Stimulated activated naive CD8-positive, alpha-beta T cell treated with anti-CD3 and anti-CD28 coated beads, Interleukin-15, amount 100 ng/mL, for 72 hours (primary cell): ENCODE data around the gene TOR1AIP1.
"Not testable (repeated sequence)": the region's sequence is repeated elsewhere in the genome, so short reads cannot be mapped to it uniquely, and the experiment has no call there.

Source experiments
- ATAC-seq: fragments of 150-1000 bp; cut with Tn5 transposase; 2 replicates; pipeline ENCODE4 v1.10.0; 2021; ENCODE audit warnings: mild to moderate bottlenecking, moderate library complexity
- DNase-seq, 2 donors: peaks; one replicate each; pipeline ENCODE4 v3.0.0; 2021 to 2022
- H3K27ac Mint-ChIP-seq, 2 donors: one replicate each; pipeline ENCODE4 v1.8.0; 2022; ENCODE audit warnings: mild to moderate bottlenecking in 2 of 2, mixed read lengths in 2 of 2, moderate library complexity in 2 of 2
- H3K27me3 Mint-ChIP-seq: one replicate; pipeline ENCODE4 v1.8.0; 2022; ENCODE audit warnings: mixed read lengths
- H3K4me1 Mint-ChIP-seq: one replicate; pipeline ENCODE4 v1.8.0; 2022; ENCODE audit warnings: mild to moderate bottlenecking, mixed read lengths
- H3K4me3 Mint-ChIP-seq, 2 donors: one replicate each; pipeline ENCODE4 v1.8.0; 2022; ENCODE audit warnings: mild to moderate bottlenecking in 2 of 2, mixed read lengths in 2 of 2, moderate library complexity in 1 of 2
- H3K9me3 Mint-ChIP-seq, 2 donors: one replicate each; pipeline ENCODE4 v1.8.0; 2022; ENCODE audit warnings: mixed read lengths in 2 of 2

TOR1AIP1 gene

GRCh38 chr1:179951383-179952144, 69.5 kb downstream of the TOR1AIP1 start:
- no peaks in the 10 kb centered on the region for H3K27me3 Mint-ChIP-seq
- H3K4me3 Mint-ChIP-seq = no peak overlapping the region
- no peaks in the 10 kb centered on the region for H3K9me3 Mint-ChIP-seq
- H3K27ac Mint-ChIP-seq = no peak overlapping the region
- DNase-seq (no peak), ATAC-seq (no peak)
- H3K4me1 Mint-ChIP-seq = peaks cover 29% of the 10 kb centered on the region

DNA sequence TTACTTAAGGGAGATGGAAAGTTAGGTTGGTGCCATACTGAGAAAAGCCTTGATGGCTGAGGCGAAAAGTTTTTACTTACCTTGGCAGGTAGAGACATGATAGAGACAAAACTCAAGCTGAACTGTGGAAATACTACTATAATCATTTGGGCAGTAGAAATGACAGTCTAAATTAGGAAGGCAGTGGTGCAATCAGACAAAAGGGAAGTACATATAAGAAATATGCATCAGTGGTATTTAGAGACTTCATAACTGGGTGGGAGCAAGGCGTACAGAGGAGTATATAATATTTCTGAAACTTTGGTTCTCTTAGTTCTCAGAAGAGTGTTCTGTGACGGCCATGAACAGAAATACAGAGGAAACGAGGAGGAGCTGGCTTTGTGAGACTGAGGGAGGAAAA, 70.1 kb downstream of the TOR1AIP1 start:
- DNase-seq (no peak), ATAC-seq (no peak)
- Mint-ChIP-seq H3K9me3 (no peaks in the 10 kb centered on the region), H3K27me3 (no peaks in the 10 kb centered on the region), H3K27ac (peak overlapping the region in 1 of 2 donors; percentile 12), H3K4me1 (peaks cover 32% of the 10 kb centered on the region), H3K4me3 (no peak overlapping the region)

DNA sequence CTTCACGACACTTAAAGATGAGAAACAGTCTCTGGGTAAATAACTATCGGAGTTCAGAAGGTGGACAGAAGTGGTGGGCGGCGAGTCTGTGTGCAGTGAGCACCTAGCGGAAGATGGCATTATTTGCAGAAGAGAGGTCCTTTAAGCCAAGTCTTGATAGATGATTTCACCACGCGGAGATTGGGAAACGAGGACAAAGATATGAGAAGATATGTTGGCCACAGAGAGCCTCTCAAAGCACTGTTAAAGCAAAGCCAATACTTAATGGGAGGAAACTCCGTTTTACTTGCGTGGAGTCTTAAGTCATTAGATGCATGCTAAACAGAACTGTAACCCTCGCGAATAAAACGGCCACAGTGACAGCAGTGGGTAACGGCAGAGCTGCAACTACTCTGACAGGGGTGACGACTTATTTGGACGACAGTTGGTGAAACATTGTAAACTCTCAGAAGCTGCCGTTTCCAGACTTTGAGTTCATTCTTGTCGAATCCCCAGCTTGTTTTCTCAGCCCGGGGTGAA, 71.9 kb downstream of the TOR1AIP1 start:
- no peaks in the 10 kb centered on the region for H3K9me3 Mint-ChIP-seq
- H3K27ac Mint-ChIP-seq = peak overlapping the region; percentile 95 to 97
- H3K4me3 Mint-ChIP-seq = peak overlapping the region; percentile 85 to 92
- ATAC-seq (peak; percentile 47), DNase-seq (peak; percentile 48 to 68)
- no peaks in the 10 kb centered on the region for H3K27me3 Mint-ChIP-seq
- peaks cover 38% of the 10 kb centered on the region for H3K4me1 Mint-ChIP-seq

- H3K27me3 Mint-ChIP-seq = no peaks in the 10 kb centered on the region
- H3K4me1 Mint-ChIP-seq = peaks cover 42% of the 10 kb centered on the region
- ATAC-seq (peak; percentile 95), DNase-seq (peak; percentile 97 to 99)
- H3K9me3 Mint-ChIP-seq = no peaks in the 10 kb centered on the region
- H3K27ac Mint-ChIP-seq = peak within 1 kb of the TSS; percentile 95 to 97
- H3K4me3 Mint-ChIP-seq = peak within 1 kb of the TSS; percentile 85 to 92
Measured at GRCh38 chr1:179954493-179955286, 72.6 kb downstream of the TOR1AIP1 start, which contains the start of gene CEP350. Gene CEP350, plus strand, starts transcription at chr1:179954810. Its CDS starts 31,372 bp downstream, at chr1:179986182.

GRCh38 chr1:179955287-179955680, 73.2 kb downstream of the TOR1AIP1 start:
- no peaks in the 10 kb centered on the region for H3K9me3 Mint-ChIP-seq
- DNase-seq (no peak), ATAC-seq (no peak)
- H3K4me1 Mint-ChIP-seq = peaks cover 42% of the 10 kb centered on the region
- H3K27me3 Mint-ChIP-seq = no peaks in the 10 kb centered on the region
- H3K27ac Mint-ChIP-seq = peak overlapping the region; percentile 83 to 95
- H3K4me3 Mint-ChIP-seq = peak overlapping the region; percentile 85 to 92

GRCh38 chr1:179955731-179956130, 73.6 kb downstream of the TOR1AIP1 start:
- peaks cover 42% of the 10 kb centered on the region for H3K4me1 Mint-ChIP-seq
- H3K4me3 Mint-ChIP-seq = peak overlapping the region; percentile 85 to 92
- no peak for ATAC-seq
- H3K27me3 Mint-ChIP-seq = no peaks in the 10 kb centered on the region
- no peak for DNase-seq
- peak overlapping the region; percentile 83 to 95 for H3K27ac Mint-ChIP-seq
- no peaks in the 10 kb centered on the region for H3K9me3 Mint-ChIP-seq

DNA sequence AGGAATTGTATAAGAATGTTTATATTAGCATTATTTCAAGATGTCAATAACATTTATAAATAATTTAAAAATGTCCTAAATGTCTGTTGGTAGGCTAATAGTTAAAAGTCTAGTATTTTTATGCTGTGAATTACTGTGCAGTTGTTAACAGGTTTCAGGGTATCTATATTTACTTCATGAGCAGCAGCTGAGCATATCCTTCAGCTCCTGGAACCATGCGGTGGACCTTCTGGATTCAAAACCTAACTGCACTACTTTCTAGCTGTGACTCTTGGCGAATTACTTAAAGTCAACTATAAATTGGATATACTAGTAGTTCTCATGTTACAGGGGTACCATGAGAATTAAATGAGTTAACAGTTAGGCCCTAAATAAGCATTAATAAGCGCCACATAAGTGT, 76.3 kb downstream of the TOR1AIP1 start:
- H3K27ac Mint-ChIP-seq = no peak overlapping the region
- DNase-seq (no peak), ATAC-seq (no peak)
- H3K4me3 Mint-ChIP-seq = no peak overlapping the region
- no peaks in the 10 kb centered on the region for H3K27me3 Mint-ChIP-seq
- H3K9me3 Mint-ChIP-seq = no peaks in the 10 kb centered on the region
- peaks cover 38% of the 10 kb centered on the region for H3K4me1 Mint-ChIP-seq

- not testable (repeated sequence) for H3K4me3 Mint-ChIP-seq
- H3K4me1 Mint-ChIP-seq = peaks cover 42% of the 10 kb centered on the region
Measured at GRCh38 chr1:179962168-179962567, 80.1 kb downstream of the TOR1AIP1 start.

GRCh38 chr1:179966551-179966950, 84.5 kb downstream of the TOR1AIP1 start:
- Mint-ChIP-seq H3K4me3 (no peak overlapping the region), H3K9me3 (no peaks in the 10 kb centered on the region)
- no peak for ATAC-seq

More at GRCh38 chr1:179962168-179962567, 80.1 kb downstream of the TOR1AIP1 start:
- ATAC-seq, H3K27me3 Mint-ChIP-seq, DNase-seq, H3K27ac Mint-ChIP-seq, H3K9me3 Mint-ChIP-seq: not testable (repeated sequence)

GRCh38 chr1:179968284-179968993, 86.4 kb downstream of the TOR1AIP1 start:
- H3K4me3 Mint-ChIP-seq = no peak overlapping the region
- DNase-seq (no peak), ATAC-seq (no peak)
- no peaks in the 10 kb centered on the region for H3K27me3 Mint-ChIP-seq
- H3K4me1 Mint-ChIP-seq = peaks cover 47% of the 10 kb centered on the region
- no peak overlapping the region for H3K27ac Mint-ChIP-seq
- H3K9me3 Mint-ChIP-seq = peaks cover 0 to 5% of the 10 kb centered on the region in 2 donors

More at GRCh38 chr1:179966551-179966950, 84.5 kb downstream of the TOR1AIP1 start:
- Mint-ChIP-seq H3K27ac (no peak overlapping the region), H3K27me3 (no peaks in the 10 kb centered on the region), H3K4me1 (peaks cover 51% of the 10 kb centered on the region)
- DNase-seq = no peak

- no peaks in the 10 kb centered on the region for H3K27me3 Mint-ChIP-seq
- DNase-seq (no peak), ATAC-seq (no peak)
- H3K9me3 Mint-ChIP-seq = peaks cover 0 to 5% of the 10 kb centered on the region in 2 donors
- no peak overlapping the region for H3K27ac Mint-ChIP-seq
- H3K4me3 Mint-ChIP-seq = no peak overlapping the region
- H3K4me1 Mint-ChIP-seq = peaks cover 39% of the 10 kb centered on the region
Measured at GRCh38 chr1:179968994-179969919, 87.2 kb downstream of the TOR1AIP1 start.
